HL-60 (cell line): Measurements from ENCODE around the gene MRPL11.

Experiments used
- DNase-seq, 2 experiments: peaks; one replicate each; pipeline ENCODE4 v3.0.0-alpha.2; 2010 to 2020; ENCODE audit warnings: low read depth in 1 of 2, low spot score in 1 of 2
- H3K27ac ChIP-seq: fragments of 250-450 bp; sonication (Bioruptor Pico); replicated peaks from 2 replicates; pipeline ENCODE4 v1.5.1; 2020; ENCODE audit warnings: mild to moderate bottlenecking, moderate library complexity
- H3K27me3 ChIP-seq: fragments of 250-450 bp; sonication (Bioruptor Pico); 2 replicates; pipeline ENCODE4 v1.5.1; 2021; ENCODE audit warnings: mild to moderate bottlenecking, moderate library complexity; ENCODE audit not compliant: insufficient read depth, poor library complexity, severe bottlenecking
- H3K4me3 ChIP-seq: replicated peaks from 2 replicates; pipeline ENCODE4 v1.5.1; 2011; ENCODE audit warnings: mild to moderate bottlenecking, control low read depth, low read length; ENCODE audit not compliant: insufficient read depth
- CTCF ChIP-seq: IDR thresholded peaks from one replicate; pipeline ENCODE4 v1.5.1; 2011; ENCODE audit warnings: low read length, control low read depth, inconsistent platforms; ENCODE audit not compliant: insufficient read depth
- GABPA ChIP-seq: IDR thresholded peaks from 2 replicates; pipeline ENCODE4 v1.6.1; 2012; ENCODE audit warnings: low read depth
- POLR2AphosphoS5 ChIP-seq: IDR thresholded peaks from 2 replicates; pipeline ENCODE4 v1.6.1; 2012; ENCODE audit warnings: low read depth
- REST ChIP-seq: IDR thresholded peaks from 2 replicates; pipeline ENCODE4 v1.6.1; 2012; ENCODE audit warnings: low read depth; ENCODE audit not compliant: insufficient replicate concordance
- SPI1 ChIP-seq: IDR thresholded peaks from 2 replicates; pipeline ENCODE4 v1.6.1; 2012; ENCODE audit warnings: low read depth, mild to moderate bottlenecking, borderline replicate concordance

The MRPL11 gene

GRCh38 chr11:66429983-66430602, 8.6 kb downstream of the MRPL11 start:
- H3K4me3 ChIP-seq, result no peak overlapping the region
- H3K27me3 ChIP-seq, result no peaks in the 10 kb centered on the region
- H3K27ac ChIP-seq, result no peak overlapping the region
- TF ChIP-seq POLR2AphosphoS5 (no peak), SPI1 (no peak), REST (peak; percentile 25), CTCF (peak; percentile 69), GABPA (no peak)
- DNase-seq, result peak; percentile 54 to 72

GRCh38 chr11:66428933-66429332, 9.7 kb downstream of the MRPL11 start:
- DNase-seq, result no peak
- Histone ChIP-seq H3K4me3 (no peak overlapping the region), H3K27me3 (no peaks in the 10 kb centered on the region), H3K27ac (no peak overlapping the region)
- TF ChIP-seq GABPA (no peak), REST (no peak), POLR2AphosphoS5 (no peak)

- TF ChIP-seq GABPA, result no peak
- TF ChIP-seq CTCF, result no peak
- TF ChIP-seq REST, result no peak
- no peak for TF ChIP-seq SPI1
- TF ChIP-seq POLR2AphosphoS5, result no peak
- DNase-seq, result no peak
- Histone ChIP-seq H3K27ac (no peak overlapping the region), H3K4me3 (no peak overlapping the region), H3K27me3 (no peaks in the 10 kb centered on the region)
Measured at GRCh38 chr11:66426314-66426713, 12.3 kb downstream of the MRPL11 start.
